ENCODE measurements around the gene HTRA3.

The HTRA3 gene

DNA sequence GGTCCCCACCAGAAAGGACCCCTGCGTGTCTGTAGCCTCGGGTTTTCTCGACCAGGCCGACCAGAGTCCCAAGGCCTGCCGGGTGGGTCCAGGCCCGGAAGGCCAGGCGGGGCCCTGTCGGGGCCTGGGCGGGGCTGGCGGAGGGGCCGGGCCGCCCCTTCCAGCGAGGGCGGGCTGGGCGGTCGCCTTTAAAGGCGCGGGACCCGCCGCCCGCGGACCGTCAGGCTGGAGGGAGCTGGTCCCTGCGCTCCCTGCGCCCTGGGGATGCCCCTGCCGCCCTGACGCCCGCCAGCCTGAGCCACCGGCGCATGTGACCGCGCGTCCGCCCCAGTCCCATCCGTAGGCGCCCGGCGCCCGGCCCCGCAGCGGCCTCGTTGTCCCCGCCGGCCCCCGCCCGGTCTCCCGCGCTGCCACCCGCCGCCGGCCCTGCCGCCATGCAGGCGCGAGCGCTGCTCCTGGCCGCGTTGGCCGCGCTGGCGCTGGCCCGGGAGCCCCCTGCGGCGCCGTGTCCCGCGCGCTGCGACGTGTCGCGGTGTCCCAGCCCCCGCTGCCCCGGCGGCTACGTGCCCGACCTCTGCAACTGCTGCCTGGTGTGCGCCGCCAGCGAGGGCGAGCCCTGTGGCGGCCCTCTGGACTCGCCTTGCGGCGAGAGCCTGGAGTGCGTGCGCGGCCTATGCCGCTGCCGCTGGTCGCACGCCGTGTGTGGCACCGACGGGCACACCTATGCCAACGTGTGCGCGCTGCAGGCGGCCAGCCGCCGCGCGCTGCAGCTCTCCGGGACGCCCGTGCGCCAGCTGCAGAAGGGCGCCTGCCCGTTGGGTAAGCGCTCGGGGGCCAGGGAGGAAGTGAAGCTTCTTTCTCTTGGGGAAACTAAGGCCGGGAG is at the start of gene HTRA3:
HTRA3 (plus strand) TSS at position 220 of the 883 bp plus-strand sequence; CDS start at position 435, 215 bp downstream.
- Histone ChIP-seq H3K4me3 (peak within 1 kb of the TSS; percentile 55 to 89 (median 75)), H3K27me3 (peaks cover 0 to 34% (median 0%) of the 10 kb centered on the region in 11 experiments; a peak in 11 of 22 replicates), H3K4me2 (peak within 1 kb of the TSS; percentile 97 to 100 (median 99)), H3K36me3 (peaks cover 0 to 8% (median 0%) of the 10 kb centered on the region in 11 experiments; a peak in 2 of 22 replicates), H3K4me1 (peaks cover 56 to 100% (median 91%) of the 10 kb centered on the region in 10 experiments), H3K27ac (peak within 1 kb of the TSS in 9 of 11 experiments; percentile 57 to 86 (median 79); a peak in 20 of 22 replicates), H3K9ac (peak within 1 kb of the TSS; percentile 67 to 90 (median 81); a peak in 21 of 22 replicates), H4K20me1 (peaks cover 0 to 51% (median 17%) of the 10 kb centered on the region in 11 experiments; a peak in 14 of 22 replicates), H3K9me3 (replicated peaks in 1 of 11) (no peaks in the 10 kb centered on the region)
- TF ChIP-seq Cebpa-rat (IDR thresholded peaks at IDR 0.05) = no peak

DNA sequence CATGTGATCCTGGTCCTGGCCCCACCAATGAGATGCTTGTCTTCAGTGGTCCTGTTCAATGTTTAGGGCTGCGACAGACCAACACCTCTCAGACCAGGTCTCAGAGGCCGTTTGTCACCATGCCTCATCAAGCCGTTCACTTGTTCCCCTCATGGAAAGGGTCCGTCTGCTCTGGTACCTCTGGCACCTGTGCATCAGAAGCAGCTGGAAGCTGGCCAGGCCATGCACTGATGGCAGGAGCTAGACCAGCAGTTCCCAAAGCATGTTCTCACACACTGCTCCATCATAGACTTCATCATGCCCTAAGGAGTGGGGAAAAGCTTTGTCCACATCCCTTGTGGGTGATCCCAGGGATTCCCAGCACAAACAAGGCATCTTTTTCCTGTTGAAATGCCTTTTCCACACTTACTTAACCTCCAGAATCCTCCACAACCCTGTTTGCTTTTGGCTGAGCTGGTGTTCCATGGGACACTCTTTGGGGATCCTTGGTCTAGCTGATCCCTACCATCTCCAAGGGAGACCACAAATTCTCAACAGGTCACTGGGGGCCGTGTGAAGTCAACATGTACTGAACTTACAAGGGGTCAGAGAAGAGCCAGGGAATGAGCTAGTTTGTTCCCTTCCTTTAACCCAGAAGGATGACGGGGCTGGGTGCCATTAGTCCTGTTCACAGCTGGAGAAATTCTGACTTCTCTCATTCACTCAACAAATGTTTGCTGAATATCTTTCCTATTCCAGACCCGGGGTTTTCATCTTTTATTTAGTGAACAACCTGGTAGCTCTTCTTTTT is 48.7 kb upstream of the HTRA3 start:
- peaks cover 64 to 93% (median 78%) of the 10 kb centered on the region in 11 experiments; a peak in 20 of 22 replicates for H3K36me3 ChIP-seq
- H3K4me2 ChIP-seq = peak overlapping the region; percentile 4 to 96 (median 75); a peak in 20 of 22 replicates
- H3K4me1 ChIP-seq = peaks cover 38 to 100% (median 81%) of the 10 kb centered on the region in 10 experiments
- H3K27me3 ChIP-seq = no peaks in the 10 kb centered on the region
- H3K27ac ChIP-seq = peak overlapping the region; percentile 40 to 92 (median 82); a peak in 21 of 22 replicates
- H4K20me1 ChIP-seq = peaks cover 0 to 100% (median 0%) of the 10 kb centered on the region in 11 experiments; a peak in 8 of 22 replicates
- H3K9me3 ChIP-seq (replicated peaks in 1 of 11) = peaks cover 0 to 14% (median 0%) of the 10 kb centered on the region in 11 experiments; a peak in 2 of 22 replicates
- TF ChIP-seq Cebpa-rat (IDR thresholded peaks at IDR 0.05) = peak in 1 of 11 experiments; percentile 42; a peak in 1 of 22 replicates
- H3K4me3 ChIP-seq = peak overlapping the region in 3 of 10 experiments; percentile 15 to 40 (median 19); a peak in 3 of 20 replicates
- peak overlapping the region in 9 of 11 experiments; percentile 33 to 75 (median 68); a peak in 15 of 22 replicates for H3K9ac ChIP-seq

DNA sequence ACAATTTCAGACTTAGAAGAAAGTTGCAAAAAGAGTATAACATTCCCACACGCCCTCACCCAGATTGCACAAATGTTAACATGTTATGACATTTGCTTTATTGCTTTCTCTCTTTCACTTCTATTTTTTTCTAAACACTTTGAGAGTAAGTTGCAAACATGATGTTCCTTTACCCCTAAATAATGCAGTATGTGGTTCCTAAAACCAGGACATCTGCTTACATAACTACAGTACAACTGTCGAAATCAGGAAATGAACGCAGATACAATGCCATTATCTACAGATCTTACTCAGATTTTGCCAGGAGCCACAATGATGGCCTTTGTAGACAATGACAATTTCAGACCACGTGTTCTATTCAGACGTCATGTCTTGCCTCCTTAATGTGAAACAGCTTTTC is 48.1 kb upstream of the HTRA3 start:
- H3K27ac ChIP-seq = peak overlapping the region; percentile 48 to 92 (median 83); a peak in 21 of 22 replicates
- no peak overlapping the region for H3K4me3 ChIP-seq
- H3K4me2 ChIP-seq = peak overlapping the region; percentile 4 to 96 (median 75); a peak in 20 of 22 replicates
- H3K4me1 ChIP-seq = peaks cover 45 to 100% (median 86%) of the 10 kb centered on the region in 10 experiments
- no peaks in the 10 kb centered on the region for H3K27me3 ChIP-seq
- H4K20me1 ChIP-seq = peaks cover 0 to 100% (median 0%) of the 10 kb centered on the region in 11 experiments; a peak in 8 of 22 replicates
- H3K36me3 ChIP-seq = peaks cover 58 to 93% (median 72%) of the 10 kb centered on the region in 11 experiments; a peak in 20 of 22 replicates
- H3K9ac ChIP-seq = peak overlapping the region in 9 of 11 experiments; percentile 49 to 79 (median 70); a peak in 17 of 22 replicates
- peak in 6 of 11 experiments; percentile 11 to 90 (median 56); a peak in 8 of 22 replicates for TF ChIP-seq Cebpa-rat (IDR thresholded peaks at IDR 0.05)
- peaks cover 0 to 14% (median 0%) of the 10 kb centered on the region in 11 experiments; a peak in 2 of 22 replicates for H3K9me3 ChIP-seq (replicated peaks in 1 of 11)

DNA sequence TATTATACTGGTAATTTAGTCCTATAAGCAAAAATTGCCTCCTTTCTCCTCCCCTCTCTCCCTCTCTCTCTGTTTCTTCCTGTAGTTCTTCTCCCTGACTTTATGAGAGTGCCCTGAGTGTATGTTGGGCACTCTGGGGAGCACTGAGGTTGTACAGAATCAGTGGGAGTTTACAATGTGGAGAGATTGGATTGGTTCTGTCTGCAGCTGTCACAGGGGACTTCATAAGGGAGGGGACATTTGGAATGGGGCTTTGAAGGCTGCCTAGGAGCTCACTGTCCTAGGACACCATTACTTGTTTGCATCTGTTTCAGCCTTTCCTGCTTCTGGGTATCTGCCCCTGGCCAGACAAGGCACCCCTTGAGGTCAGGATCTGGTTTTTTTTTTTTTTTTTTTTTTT is 47.6 kb upstream of the HTRA3 start:
- peaks cover 0 to 14% (median 0%) of the 10 kb centered on the region in 11 experiments; a peak in 2 of 22 replicates for H3K9me3 ChIP-seq (replicated peaks in 1 of 11)
- peak overlapping the region in 10 of 11 experiments; percentile 32 to 79 (median 70); a peak in 18 of 22 replicates for H3K9ac ChIP-seq
- peak overlapping the region; percentile 48 to 92 (median 83); a peak in 21 of 22 replicates for H3K27ac ChIP-seq
- no peaks in the 10 kb centered on the region for H3K27me3 ChIP-seq
- H3K36me3 ChIP-seq = peaks cover 53 to 93% (median 67%) of the 10 kb centered on the region in 11 experiments; a peak in 20 of 22 replicates
- H3K4me1 ChIP-seq = peaks cover 50 to 100% (median 89%) of the 10 kb centered on the region in 10 experiments
- TF ChIP-seq Cebpa-rat (IDR thresholded peaks at IDR 0.05) = no peak
- H3K4me2 ChIP-seq = peak overlapping the region; percentile 4 to 96 (median 75); a peak in 19 of 22 replicates
- H3K4me3 ChIP-seq = peak overlapping the region in 1 of 10 experiments; percentile 6; a peak in 1 of 20 replicates
- peaks cover 0 to 100% (median 0%) of the 10 kb centered on the region in 11 experiments; a peak in 8 of 22 replicates for H4K20me1 ChIP-seq

DNA sequence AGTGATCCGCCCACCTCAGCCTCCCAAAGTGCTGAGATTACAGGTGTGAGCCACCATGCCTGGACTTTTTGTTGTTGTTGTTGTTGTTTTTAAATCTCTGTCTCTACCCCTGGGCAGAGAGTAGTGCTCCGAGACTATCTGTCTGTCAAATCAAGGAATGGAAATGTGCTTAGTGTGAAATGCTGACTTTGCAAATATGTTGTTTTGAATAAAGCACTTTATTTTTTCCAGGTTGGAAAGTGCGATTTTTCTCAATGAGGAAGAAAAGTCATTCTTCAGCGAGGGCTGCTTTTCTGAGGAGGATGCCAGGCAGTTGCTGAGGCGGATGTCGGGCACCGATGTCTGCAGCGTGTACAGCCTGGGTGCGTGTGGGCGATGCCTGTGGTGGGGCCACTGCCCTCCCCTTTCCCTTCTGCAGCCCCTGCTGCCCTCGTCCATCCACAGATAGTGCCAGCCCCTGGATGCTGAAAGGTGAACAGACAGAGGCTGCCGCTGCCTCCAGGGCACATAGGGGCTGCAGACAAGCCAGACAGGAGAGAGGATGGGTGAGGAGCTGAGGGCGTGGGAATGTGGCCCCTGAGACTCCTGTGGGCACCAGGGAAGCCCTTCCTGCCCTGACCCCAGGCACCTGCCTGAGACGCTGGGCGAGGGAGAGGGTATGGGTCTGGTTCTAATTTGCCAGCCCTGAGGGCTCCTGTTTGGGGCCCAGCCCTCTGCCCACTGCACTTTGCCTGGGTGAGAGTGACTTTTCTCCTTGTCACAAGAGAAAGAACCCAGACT is 46.8 kb upstream of the HTRA3 start:
- no peak for TF ChIP-seq Cebpa-rat (IDR thresholded peaks at IDR 0.05)
- H3K27me3 ChIP-seq = no peaks in the 10 kb centered on the region
- H3K9ac ChIP-seq = peak overlapping the region in 8 of 11 experiments; percentile 15 to 79 (median 68); a peak in 7 of 22 replicates
- H3K27ac ChIP-seq = peak overlapping the region in 10 of 11 experiments; percentile 61 to 92 (median 84); a peak in 19 of 22 replicates
- peaks cover 0 to 14% (median 0%) of the 10 kb centered on the region in 11 experiments; a peak in 2 of 22 replicates for H3K9me3 ChIP-seq (replicated peaks in 1 of 11)
- peak overlapping the region in 1 of 10 experiments; percentile 6; a peak in 2 of 20 replicates for H3K4me3 ChIP-seq
- peaks cover 58 to 100% (median 90%) of the 10 kb centered on the region in 10 experiments for H3K4me1 ChIP-seq
- peaks cover 0 to 100% (median 3%) of the 10 kb centered on the region in 11 experiments; a peak in 8 of 22 replicates for H4K20me1 ChIP-seq
- peak overlapping the region in 9 of 11 experiments; percentile 49 to 96 (median 85); a peak in 16 of 22 replicates for H3K4me2 ChIP-seq
- H3K36me3 ChIP-seq = peaks cover 46 to 93% (median 68%) of the 10 kb centered on the region in 11 experiments; a peak in 20 of 22 replicates

DNA sequence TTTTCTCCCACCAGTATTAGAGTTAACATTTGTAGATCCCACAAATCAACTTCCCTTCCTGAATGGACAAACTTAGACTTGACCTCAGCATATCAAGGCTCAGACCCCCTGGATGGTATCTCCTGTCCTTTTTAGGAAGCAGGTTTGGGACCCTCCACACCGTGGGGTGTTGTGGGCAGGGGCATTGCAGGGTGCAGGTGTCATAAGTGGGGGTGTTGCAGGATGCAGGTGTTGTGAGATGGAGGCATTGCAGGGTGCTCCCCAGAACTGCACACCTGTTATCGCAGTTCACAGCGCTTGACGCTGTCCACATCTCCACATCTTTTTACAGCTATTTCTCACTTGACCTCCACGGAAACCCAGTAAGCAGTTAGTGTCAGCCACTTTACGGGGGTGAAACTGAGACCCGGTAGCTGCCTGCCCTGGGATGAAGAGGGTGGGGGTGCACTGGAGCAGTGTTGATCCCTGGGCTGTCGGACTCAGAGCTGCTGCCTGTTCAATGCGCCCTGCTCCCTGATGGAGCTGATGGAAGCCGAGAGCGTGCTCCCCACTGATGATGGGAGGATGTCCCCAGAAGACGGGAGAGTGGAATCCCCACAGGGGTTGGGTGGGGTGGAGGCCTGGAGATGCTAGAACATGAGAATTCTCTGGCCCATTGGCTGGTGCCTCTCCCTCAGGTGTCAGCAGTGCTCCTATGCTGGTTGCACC is 45.1 kb upstream of the HTRA3 start:
- peak overlapping the region in 1 of 11 experiments; percentile 59; a peak in 2 of 22 replicates for H3K27ac ChIP-seq
- TF ChIP-seq Cebpa-rat (IDR thresholded peaks at IDR 0.05) = no peak
- H3K9ac ChIP-seq = peak overlapping the region in 2 of 11 experiments; percentile 46 to 47; a peak in 2 of 22 replicates
- H4K20me1 ChIP-seq = peaks cover 0 to 100% (median 15%) of the 10 kb centered on the region in 11 experiments; a peak in 10 of 22 replicates
- H3K4me3 ChIP-seq = peak overlapping the region in 2 of 10 experiments; percentile 21 to 46; a peak in 3 of 20 replicates
- peaks cover 0 to 14% (median 0%) of the 10 kb centered on the region in 11 experiments; a peak in 2 of 22 replicates for H3K9me3 ChIP-seq (replicated peaks in 1 of 11)
- H3K4me2 ChIP-seq = peak overlapping the region; percentile 84 to 96 (median 91)
- H3K4me1 ChIP-seq = peaks cover 74 to 100% (median 98%) of the 10 kb centered on the region in 10 experiments
- peaks cover 30 to 89% (median 53%) of the 10 kb centered on the region in 11 experiments; a peak in 20 of 22 replicates for H3K36me3 ChIP-seq
- H3K27me3 ChIP-seq = no peaks in the 10 kb centered on the region

Measured in BLaER1 treated with 17β-estradiol and CSF1 and Interleukin-3, amounts not matched to agents 10 nM and 100 nM (cell line).